KOPT-K1 (cell line): ENCODE data around the gene HS1BP3.

Source experiments
- H3K27ac ChIP-seq: fragments of 200-600 bp; sonication (generic); 2 replicates; pipeline ENCODE4 v1.5.1; 2016; ENCODE audit warnings: antibody characterized with exemption, mild to moderate bottlenecking, low read depth, low read length; ENCODE audit not compliant: poor library complexity, severe bottlenecking
- H3K36me3 ChIP-seq: fragments of 200-600 bp; sonication (generic); 2 replicates; pipeline ENCODE4 v1.5.1; 2017; ENCODE audit warnings: antibody characterized with exemption, mild to moderate bottlenecking, low read length, moderate library complexity; ENCODE audit not compliant: insufficient read depth
- H3K9me3 ChIP-seq: fragments of 200-600 bp; sonication (generic); 2 replicates; pipeline ENCODE4 v1.5.1; 2017; ENCODE audit warnings: antibody characterized with exemption, low read length, mild to moderate bottlenecking; ENCODE audit not compliant: insufficient read depth, poor library complexity, severe bottlenecking

Gene HS1BP3

DNA sequence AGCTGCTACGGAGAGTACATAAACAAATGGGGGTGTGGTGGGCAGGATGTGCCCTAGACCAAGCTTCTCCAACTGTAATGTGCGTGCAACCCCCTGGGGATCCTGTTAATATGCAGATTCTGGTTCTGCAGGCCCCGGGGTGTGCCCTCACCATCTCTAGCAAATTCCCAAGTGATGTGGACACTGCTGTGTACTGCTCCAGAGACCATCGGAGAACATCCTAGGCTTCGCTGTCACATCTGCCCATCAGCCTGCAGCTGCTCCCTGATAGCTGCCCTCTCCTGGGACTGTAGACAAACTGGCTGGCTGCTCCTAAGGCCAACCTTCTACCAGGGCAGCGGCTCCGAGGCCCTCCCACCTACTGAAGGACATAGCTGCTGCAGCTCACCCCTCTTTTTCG is 3.2 kb downstream of the HS1BP3 start:
- no peak overlapping the region for H3K27ac ChIP-seq
- H3K9me3 ChIP-seq = no peaks in the 10 kb centered on the region
- no peaks in the 10 kb centered on the region for H3K36me3 ChIP-seq

DNA sequence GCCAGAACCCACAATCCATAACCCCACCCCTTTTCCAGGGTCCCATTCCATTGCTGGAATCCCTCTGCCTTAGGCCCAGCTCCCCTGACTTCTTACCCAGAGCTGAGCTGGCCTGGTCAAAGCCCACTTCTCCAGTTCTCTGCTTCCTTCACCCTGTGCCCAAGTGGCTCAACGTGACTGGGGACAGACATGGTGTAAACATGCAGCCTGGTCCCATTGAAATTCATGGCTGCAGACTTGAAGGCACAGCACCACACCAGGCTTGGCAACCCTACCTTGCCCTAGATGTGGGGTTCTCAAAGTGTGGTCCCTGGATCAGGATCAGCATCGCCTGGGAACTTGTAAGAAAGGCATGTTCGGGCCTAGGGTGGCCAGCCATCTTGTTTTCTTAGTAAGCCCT is 3.7 kb downstream of the HS1BP3 start:
- Histone ChIP-seq H3K9me3 (no peaks in the 10 kb centered on the region), H3K36me3 (no peaks in the 10 kb centered on the region), H3K27ac (no peak overlapping the region)

DNA sequence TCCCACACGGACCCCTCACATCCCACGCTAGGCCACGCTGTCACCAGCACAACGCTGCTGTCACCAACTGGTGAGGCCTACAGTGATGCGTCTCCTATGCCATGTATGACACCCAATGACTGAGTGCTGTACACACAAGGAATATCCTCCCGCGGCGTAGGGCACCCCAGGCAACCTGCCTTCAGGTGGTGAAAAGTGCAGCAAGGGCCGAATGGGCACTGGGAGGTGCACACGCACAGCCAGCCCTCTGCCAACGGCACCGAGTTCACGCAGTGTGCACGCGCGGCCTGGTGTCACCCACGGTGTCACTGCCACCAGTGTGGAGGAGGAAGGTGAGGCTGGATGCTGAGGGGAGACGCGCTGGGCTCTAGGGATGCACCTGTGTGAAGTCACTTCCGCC is 4.5 kb downstream of the HS1BP3 start:
- H3K36me3 ChIP-seq = no peaks in the 10 kb centered on the region
- no peaks in the 10 kb centered on the region for H3K9me3 ChIP-seq
- no peak overlapping the region for H3K27ac ChIP-seq

- no peaks in the 10 kb centered on the region for H3K9me3 ChIP-seq
- no peak overlapping the region for H3K27ac ChIP-seq
- no peaks in the 10 kb centered on the region for H3K36me3 ChIP-seq
These were observed 5.1 kb downstream of the HS1BP3 start for GRCh38 chr2:20645761-20646160.

GRCh38 chr2:20645301-20645701 is 5.6 kb downstream of the HS1BP3 start:
- no peaks in the 10 kb centered on the region for H3K9me3 ChIP-seq
- H3K36me3 ChIP-seq = no peaks in the 10 kb centered on the region

GRCh38 chr2:20643826-20644225 is 7.1 kb downstream of the HS1BP3 start:
- Histone ChIP-seq H3K27ac (no peak overlapping the region), H3K9me3 (no peaks in the 10 kb centered on the region), H3K36me3 (no peaks in the 10 kb centered on the region)

More at GRCh38 chr2:20645301-20645701, 5.6 kb downstream of the HS1BP3 start:
- H3K27ac ChIP-seq = no peak overlapping the region

DNA sequence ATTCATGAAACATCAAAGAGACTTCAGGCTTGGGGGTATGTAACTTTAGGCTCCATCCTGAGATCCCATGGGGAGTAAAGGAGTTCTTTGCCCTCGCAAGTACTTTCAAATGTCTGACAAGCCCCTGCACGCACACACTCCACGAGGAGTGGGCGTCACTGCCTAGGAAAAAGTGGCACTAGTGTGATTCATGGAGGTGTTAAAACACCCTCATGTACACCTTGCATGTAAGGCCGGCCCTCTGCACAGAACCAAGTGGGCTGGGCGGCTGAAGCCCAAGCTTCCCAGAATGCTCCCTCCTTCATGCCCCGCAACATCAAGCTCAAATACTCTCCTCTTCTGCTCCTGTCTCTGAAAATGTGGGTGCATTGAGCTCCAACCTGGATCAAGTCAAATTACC is 7.8 kb downstream of the HS1BP3 start:
- no peak overlapping the region for H3K27ac ChIP-seq
- no peaks in the 10 kb centered on the region for H3K9me3 ChIP-seq
- H3K36me3 ChIP-seq = no peaks in the 10 kb centered on the region

DNA sequence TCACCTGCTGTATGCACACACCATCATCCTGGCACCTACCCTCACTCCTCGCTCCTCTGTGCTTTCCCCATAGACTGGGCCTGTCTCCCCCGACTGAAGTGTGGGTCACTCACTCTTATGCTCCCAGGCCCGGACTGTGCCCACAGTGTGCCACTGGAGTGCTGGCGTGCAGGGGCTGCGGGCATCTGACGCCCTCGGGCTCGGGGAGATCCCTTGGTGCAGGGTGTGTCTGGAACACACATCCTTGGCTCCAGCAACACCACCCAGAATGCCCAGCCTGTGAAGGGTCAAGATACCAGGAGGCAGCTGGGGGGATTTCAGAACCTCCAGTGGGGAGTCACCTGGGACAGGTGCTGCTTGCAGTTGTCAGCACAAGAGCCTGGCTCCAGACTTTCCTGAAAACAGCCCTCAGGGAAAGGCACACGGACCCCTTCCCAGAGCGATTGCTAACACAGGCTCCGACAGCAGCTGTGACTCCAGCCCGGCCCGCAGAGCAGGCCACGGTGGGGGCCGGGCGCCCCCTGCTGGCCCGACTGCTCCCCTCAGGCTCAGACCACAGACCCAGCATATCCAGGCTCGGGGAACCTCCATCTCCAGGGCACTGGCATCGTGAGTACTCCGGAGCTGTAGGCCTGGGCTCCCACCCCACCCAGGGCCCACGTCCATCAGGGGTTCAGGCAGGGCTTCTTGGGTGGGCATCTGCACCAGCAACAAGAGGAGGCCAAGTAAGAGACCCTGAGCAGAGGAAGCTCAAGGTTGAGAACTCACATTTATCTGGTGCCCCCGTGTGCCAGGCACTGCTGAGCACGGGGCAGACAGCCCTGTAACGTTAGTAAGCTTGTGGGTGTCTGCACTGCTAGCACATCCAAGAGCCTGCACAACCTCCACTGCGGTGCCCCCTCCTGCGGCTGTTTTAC is 8.6 kb downstream of the HS1BP3 start:
- Histone ChIP-seq H3K9me3 (no peaks in the 10 kb centered on the region), H3K36me3 (no peaks in the 10 kb centered on the region), H3K27ac (no peak overlapping the region)

GRCh38 chr2:20641123-20641985 is 9.5 kb downstream of the HS1BP3 start:
- Histone ChIP-seq H3K36me3 (no peaks in the 10 kb centered on the region), H3K27ac (no peak overlapping the region), H3K9me3 (no peaks in the 10 kb centered on the region)

DNA sequence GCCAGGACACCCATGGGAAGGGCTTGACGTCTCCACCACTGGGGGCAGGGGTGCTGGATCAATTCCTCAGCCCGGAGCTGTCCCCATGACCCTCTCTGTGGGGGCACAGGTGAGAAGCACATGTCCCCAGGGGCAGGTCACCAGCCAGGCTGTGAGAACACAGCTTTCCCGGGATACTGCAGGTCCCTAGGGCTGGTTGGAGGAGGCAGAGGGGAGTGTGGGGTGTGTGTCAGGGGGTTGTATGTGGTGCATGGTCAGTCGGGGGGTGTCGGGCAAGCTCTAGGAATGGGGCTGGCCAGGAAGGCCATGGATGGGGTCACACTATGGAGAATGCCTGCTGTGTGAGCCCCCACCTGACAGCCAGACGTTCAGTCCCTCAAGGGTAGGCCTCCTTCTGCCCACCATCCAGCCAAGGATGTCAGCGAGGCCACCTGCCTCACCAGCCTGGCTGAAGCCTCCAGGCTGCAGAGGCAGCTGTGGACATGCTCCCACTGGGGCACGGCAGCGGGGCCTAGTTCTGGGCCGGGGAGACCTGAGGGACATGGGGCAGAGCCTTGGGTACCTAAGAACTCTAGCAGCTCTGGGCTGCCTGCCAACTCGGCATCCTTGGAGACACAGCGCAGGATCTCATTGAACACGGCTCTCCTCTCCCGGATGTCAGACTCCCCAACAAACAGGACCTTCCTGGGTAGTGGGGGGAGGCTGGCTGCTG is 10.3 kb downstream of the HS1BP3 start:
- no peak overlapping the region for H3K27ac ChIP-seq
- no peaks in the 10 kb centered on the region for H3K36me3 ChIP-seq
- no peaks in the 10 kb centered on the region for H3K9me3 ChIP-seq

DNA sequence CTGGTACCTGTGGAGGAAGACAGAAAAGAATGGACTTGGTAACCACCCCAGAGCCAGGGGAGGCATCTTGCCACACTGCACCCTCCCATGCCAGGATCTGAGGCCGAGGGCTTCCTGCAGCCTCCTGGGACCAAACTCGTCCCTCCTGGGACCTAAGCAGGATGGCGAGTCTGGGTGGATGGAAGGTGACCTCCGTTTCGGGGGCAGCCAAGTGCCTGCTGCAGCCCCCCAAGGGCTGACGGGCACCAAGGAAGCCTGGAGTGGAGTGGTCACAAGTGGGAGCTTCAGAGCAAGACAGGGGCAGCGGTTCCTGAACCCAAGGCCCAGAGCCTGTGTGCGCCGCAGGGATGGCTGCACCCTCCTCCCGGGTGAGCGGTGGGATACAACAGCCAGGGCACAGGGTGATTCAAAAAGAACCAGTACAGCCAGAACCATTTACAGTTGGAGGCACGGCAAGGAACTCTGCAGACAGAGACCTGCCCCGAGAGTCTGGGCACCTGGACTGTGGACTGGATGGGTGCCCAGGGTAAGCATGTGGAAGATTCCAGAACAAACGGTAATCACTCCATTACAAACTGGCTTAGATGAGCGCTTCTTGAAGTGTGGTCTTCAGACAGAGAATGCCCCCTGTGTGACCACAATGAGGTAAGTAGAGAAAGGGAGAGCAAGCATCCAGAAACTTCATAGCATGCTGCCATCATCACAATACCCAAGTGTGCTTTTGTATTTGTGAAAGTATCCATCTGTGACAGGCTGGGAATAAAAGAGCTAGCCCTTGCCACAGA is 12.1 kb downstream of the HS1BP3 start:
- no peaks in the 10 kb centered on the region for H3K9me3 ChIP-seq
- no peak overlapping the region for H3K27ac ChIP-seq
- H3K36me3 ChIP-seq = no peaks in the 10 kb centered on the region

- Histone ChIP-seq H3K36me3 (no peaks in the 10 kb centered on the region), H3K9me3 (no peaks in the 10 kb centered on the region), H3K27ac (no peak overlapping the region)
These were observed 12.9 kb downstream of the HS1BP3 start for GRCh38 chr2:20638014-20638413.

DNA sequence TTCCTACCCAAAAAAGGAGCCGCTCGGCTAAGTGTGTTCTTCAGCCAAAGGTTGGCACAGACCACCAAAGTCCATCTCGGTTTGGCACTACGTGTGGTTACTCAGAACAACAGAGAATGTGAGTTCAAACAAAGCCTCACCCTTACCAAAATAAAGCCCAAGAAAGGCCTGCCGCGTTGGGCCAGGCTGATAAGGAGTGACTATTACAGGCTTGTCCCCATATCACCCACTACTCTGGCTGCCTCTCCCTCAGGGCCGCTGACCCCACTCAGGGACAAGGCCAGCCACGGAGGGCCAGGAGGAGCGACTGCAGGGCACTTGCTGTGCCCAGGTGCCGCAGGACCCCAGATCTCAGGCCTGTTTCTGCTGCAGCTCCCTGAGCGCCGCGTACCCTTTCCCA is 13.8 kb downstream of the HS1BP3 start:
- H3K27ac ChIP-seq = no peak overlapping the region
- H3K9me3 ChIP-seq = no peaks in the 10 kb centered on the region
- H3K36me3 ChIP-seq = no peaks in the 10 kb centered on the region
